DMS 273 (cell line): ENCODE results near the gene MID1.
A peak's percentile ranks its signal among the peaks of the same experiment; 100 is the strongest.

Source experiments
- DNase-seq: peaks from one replicate; lab custom pipeline; 2025; ENCODE audit not compliant: unreplicated experiment; lab: John Stamatoyannopoulos, UW

Gene MID1

DNA sequence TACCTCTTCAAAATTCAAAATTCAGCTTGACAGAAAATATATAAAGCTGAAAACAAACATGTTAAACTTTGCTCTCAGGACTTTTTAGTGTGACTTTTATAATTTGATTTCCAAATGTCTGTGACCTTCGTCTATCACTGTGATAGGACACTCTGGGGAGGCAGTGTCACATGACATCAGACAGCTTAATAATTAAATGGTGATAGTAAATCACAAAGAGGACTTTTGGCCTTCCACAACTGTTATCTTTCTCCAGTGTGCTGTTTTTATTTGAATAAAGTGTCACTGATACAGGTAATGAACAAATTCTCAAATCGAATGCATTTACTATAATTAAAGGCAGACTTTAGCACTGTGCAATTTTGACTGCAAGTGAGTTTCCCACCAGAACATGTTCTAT lies 83.1 kb downstream of the MID1 start:
- no peak for DNase-seq

DNA sequence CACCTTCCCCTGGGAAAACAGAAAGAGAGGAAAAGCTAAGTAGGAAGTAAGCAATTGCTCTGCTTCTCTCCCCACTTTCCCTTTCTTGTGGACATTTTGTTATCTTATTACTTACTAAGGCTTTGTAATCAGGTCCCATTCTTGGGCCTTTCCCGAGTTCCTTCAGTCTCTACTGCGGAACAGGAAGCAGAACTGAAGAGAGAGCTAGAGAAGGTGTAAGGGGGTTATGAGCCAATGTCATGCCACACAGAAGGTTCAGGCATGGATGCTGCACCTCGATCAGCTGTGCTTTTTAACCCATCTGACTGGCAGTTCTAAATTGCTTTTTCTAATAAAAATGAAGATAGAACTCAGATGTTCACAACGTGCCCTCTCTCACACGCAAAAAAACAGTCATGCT lies 83.6 kb downstream of the MID1 start:
- no peak for DNase-seq

DNA sequence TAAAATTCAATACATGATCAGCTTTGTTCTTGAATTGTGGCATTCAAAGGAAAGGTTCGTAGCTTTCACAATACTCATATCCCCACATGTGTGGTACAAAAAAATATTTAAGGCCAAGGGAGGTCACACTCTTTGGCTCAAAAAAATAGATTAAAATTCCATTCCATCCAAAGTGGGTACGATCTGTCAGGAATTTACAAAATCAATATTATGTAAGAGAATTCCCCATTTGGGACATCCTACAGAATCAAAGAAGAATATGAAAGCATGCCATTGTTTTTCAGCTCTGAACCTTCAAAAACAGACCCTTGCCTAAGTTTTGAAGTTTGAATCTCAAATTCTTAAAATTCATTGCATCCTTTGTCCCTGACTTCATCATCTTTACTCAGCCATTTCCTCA lies 85.8 kb downstream of the MID1 start:
- no peak for DNase-seq

DNA sequence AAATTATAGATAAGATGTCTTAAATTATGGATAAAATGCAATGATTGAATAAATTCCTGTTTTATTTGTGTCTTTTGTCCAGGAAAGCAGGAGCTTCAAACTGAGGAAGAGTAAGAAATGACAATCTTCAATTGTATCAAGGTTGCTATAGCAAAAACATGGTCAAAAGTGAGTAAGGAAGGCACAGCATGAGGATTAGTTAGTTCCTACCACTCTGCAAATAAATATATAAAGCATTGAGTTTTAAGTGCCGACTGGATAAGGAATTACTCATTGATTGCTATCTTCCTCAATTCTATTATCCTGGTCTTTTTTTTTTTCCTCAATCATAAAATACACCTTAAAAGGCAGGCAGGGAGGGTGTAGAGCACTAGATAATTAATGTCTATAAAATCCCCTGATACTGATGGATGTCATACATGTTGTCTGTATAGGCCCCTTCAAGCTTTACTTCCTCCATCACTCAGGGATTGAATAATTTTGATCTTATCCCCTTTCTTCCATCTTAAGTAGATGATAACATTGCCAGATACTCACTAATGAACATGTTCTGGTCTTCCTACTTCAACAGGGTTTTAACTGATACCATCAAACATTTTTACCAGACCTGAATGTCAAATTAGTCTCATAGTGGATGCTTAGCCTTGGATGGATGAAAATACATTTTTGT lies 86.6 kb downstream of the MID1 start:
- no peak for DNase-seq

DNA sequence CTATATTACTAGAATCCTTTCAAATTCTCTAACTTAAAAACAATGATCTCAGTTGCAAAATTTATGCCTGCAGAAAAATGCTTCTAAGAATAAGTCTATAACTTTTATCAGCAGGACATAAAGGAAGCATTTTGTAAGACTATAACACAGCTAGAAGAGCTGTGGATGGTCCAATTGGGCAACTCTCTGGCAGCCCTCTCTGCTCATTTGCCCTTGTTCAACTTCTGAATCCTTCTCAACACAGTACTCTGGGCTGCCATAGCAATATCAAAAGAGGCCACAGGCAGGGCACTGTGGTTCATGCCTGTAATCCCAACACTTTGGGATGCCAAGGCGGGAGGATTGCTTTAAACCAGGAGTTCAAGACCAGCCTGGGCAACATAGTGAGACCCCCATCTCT lies 88.5 kb downstream of the MID1 start:
- no peak for DNase-seq

DNA sequence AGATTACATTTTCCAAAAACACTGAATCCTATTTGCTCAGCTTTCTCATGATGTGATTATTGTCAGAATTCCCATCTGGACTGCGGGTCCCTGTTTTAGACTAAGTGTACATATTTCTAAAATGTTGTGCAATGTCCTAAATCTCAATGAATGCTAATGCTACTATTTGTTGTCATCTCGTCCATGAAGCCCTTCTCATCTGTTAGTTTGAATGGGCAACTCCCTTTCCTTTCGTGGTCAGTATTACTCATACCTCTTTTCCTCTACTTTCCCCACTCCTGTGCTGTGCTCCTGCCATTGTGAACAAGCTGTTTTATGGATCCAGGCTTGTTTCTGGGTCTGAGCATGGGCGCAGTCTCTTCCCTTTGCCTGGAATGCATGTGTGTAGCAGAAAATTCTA lies 91.0 kb downstream of the MID1 start:
- no peak for DNase-seq

DNA sequence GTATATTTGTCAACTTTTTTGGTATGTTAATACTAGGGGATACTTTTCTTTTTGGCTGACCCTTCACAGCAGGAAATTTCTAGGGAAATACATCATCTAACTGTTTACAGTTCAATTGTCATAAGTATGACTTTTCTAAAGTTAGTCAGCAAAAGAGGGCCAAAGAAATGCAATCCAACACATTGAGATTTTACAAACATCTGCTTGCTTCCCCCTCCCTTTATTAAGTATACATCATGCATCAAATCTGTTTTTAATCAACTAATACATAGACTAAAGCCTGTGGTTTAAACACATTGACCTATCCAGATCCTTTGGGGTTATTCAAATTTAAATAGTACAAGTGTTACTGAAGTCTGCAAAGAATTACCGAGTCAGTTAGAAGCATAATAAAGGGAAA lies 93.9 kb downstream of the MID1 start:
- DNase-seq, result no peak

DNA sequence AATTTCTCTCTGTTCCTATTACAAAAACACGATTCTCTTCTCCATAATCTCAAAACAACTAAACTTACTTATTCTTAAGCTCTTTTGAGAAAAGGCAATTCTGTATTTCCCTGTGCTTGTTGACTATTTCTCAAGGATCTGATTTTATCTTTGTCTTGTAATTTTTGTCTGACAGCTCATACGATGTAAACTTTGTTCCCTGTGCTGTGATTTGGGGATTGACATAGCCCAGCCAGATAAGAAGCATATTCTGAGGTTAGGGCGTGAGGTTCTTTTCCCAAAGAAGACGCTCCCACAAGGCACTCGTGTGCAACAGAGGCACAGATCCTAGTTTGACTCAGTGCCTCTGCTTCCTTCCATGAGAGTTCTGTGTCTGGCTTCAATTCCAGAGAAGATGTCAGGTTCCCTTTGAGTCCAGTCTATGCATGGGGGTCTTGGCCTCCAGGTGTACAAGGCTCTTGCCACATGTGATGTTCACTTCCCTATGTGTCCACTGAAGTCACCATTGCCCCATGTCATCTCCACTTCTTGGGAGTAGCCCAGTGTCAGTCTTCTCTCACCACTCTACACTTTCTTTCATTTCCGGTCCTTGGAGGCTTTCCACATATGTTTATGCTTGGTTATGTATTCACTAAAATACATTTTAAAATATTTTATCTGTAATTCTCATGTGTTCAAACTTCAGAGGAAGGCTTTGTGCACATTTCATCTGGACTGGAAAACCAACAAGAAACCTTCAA lies 94.8 kb downstream of the MID1 start:
- DNase-seq, result no peak

DNA sequence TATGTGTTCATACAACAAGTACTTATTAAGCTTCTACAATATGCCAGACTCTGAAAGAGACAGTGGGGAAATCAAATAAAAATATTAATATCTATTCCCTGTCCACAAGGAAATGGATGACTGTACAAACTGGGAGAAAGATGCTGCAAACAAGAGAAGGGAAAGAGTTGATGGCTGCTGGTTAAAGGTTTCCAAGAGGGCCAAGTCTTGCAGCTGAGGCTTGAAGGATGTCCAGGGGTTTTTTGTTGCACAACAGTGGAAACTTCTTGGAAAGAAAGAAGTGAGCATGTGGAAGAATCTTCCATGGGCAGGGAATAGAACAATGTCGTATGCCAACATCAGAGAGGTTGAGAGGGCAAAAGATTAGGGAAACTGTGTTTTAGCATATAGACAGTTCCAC lies 95.8 kb downstream of the MID1 start:
- DNase-seq, result no peak

DNA sequence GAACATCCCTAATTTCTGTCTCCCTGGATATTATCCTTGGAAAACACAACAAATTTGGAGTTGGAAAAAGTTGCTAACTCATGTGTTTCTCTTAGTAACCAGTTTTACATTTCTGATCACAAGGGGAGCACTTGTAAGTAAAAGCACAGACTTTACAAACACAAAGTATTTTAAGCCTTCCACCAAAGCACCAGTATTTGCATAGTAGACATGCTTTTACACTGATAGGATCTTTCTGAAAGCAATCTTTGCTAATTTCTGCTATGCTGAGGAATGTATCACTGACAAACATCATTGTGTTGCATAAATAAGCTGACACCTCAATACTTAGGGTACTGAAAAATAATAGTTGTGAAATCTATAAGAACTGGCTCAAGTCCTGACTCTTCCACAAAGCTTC lies 100.6 kb downstream of the MID1 start:
- no peak for DNase-seq

DNA sequence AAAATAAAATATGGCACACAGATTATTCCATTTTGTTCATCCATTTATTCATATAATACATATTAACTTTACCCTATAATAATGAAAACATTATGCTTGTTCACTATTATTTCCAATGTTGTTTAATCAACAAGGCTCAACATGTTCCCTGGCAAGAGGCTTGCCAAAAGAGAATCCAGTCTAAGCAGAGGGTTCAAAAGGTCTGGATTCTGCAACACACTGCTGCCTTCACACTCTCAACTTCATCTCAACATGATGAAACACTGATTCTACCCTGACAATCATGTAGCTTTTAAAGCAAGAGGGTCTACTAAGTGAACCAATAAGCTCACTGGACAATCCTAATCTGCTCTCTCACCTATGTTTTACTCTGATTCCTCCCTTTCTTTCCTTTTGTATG lies 101.1 kb downstream of the MID1 start:
- no peak for DNase-seq

DNA sequence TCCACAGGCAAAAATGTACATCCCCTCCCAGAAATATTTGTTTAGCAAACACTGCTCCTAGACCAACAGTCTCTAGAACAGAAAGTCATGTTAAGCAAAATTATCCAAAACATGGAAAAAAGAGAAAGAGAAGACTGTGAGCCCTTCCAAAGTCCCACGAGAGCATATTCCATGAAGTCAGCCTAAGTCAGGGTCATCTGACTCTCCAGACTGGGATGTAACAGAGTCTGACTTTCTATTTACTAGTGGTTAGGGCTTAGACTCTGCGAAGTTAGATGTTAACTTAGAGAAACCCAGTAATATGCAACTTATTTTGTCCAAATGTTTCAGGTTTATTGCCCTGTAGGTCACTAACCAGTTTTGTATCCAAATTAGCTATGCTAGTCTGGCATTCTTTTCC lies 102.3 kb downstream of the MID1 start:
- no peak for DNase-seq

DNA sequence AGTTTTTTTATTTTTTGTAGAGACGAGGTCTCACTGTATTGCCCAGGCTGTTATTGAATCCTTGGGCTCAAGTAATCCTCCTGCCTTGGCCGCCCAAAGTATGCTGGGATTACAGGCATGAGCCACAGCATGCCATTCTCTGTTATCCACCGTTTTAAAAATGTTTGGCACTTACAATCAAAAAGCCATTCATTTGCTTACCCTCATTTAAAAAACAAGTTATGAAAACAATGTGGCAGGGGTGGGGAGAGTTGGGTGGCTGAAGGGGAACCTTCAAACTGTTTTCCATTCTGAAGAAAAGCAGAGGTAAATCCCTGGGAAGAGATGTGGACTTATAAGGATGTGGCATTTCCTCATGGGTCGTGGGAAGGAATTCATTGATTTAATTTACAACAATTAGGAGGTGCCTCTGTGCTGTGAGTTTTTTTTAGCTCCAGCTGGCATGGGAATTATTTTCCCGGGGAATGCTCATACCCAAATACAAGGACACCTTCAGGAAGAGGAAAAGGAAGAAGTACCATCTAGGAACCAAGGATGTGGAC lies 103.5 kb downstream of the MID1 start:
- DNase-seq, result no peak

DNA sequence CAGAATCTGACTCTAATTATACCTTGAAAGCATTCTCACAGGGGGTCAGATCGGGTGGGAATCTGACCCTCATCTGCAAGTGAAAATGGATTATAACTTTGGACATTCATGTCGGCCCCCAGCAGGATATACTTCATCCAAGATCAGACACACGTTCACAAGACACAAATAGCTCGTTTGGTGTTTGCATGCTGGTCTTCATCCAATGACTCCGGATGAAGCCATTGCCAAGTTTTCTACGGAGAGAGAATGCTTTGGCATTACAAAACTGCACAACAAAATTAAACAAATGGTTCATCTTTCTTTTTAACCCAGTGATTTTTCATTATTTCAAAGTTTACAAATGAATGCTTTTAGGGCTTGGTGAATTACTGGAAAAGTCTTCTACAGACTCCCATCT lies 105.5 kb downstream of the MID1 start:
- no peak for DNase-seq

DNA sequence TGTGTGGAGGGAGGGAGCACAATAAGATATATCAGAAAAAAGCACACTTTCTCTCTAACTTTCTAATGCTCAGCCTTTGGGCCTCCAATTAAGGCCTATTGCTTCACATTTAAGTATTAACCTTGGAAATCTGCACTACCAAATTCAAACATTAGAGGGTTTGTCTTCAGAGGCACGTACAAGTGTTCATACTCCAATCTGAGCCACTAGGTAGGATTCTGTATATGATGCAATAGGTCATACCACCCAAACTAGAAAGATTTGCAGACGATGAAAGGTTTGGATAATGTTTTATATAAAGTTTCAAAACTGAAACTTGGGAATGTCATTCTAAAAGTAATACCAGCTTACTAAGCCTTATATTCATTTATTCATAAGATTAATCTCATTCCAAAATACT lies 106.4 kb downstream of the MID1 start:
- peak; percentile 36 for DNase-seq

DNA sequence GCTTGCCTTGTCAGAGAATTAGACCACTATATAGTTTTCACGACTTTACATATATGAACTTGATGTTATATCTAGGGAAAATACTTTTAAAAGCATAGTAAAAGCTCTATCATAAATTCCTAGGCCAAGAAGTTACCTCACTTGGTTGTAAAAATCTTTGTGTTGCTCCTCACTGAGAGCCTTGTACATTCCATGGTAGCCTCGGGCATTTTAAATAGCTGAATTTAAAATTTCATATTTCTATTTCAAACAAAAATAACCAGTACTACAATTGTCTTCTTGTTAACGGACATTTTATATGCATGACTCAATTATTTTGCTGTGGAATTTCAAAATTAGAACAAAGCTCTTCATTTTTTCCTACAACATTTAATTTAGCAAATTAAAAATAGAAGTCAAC lies 107.6 kb downstream of the MID1 start:
- DNase-seq, result no peak

DNA sequence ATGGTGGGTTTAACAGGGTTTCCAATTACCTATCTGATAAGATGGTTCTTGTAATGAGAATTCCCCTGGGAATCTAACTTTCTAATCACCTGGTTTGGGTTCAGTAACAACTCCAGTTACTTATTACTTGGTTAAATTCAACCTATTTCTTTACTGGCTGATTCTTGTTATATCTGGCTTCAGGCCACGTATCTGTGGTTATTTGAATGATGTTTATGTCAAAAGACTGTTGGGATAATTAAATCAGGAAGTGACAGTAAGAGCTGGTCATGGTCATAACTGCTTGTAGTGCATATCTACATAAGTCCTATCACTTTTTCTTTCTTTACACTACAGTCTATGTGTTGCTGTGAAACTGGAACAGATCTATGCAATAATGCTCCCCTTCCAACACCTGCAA lies 108.1 kb downstream of the MID1 start:
- DNase-seq, result no peak

DNA sequence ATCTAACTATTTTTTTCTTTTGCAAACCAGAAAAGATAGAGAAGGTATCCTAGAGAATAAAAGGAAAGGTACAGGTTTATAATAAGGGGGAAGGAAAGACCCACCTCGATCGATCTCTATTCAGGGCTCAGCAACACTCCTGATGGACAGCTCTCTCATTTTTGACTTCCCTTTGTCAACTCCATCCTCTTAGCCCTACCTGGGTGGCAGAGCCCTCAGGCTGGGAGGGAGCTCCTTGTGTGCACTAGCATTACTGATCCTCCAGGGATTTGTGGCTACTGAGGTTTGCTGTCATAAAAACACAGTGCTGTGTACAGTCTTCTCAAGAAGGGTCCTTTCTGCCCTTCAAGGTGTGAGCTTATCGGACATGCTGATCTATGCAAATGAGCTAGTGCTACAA lies 111.0 kb downstream of the MID1 start:
- DNase-seq, result no peak

DNA sequence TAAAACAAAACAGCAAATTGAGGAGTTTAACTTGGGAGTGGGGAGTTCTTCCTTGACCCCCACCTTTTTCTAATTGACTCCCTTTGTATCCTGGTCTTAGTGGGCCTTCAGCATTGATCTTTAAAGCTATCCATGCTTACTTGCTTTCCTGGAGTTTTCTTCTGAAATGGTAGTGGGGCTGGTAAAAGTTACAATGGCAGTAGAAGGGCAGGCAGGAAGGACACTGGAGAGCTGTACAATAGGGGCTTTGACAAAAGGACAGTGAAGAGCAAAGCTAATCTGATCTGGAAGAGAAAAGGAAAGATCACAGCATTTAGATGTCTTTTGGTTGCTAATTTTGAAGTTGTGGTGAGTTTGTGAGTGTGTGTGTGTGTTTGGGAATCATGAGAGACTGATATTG lies 111.5 kb downstream of the MID1 start:
- DNase-seq, result no peak

DNA sequence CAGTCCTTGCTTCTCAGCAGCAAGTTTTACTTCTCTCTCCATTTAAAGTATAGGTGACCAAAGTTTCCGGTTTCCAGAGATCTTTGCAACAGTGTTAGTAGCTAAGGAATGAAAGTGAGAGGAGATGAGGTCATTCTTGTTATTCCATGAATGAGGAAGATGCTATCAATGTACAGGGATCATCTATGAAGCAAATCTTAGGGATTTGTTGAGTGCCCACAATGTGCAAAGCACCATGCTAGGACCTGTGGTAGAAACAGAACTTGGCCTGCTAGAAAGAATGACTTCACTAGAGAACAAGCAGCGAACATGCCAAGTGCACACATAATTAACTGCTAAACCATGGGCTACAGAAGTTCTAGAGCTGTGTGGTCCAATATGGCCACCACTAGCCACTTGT lies 112.5 kb downstream of the MID1 start:
- DNase-seq, result no peak

DNA sequence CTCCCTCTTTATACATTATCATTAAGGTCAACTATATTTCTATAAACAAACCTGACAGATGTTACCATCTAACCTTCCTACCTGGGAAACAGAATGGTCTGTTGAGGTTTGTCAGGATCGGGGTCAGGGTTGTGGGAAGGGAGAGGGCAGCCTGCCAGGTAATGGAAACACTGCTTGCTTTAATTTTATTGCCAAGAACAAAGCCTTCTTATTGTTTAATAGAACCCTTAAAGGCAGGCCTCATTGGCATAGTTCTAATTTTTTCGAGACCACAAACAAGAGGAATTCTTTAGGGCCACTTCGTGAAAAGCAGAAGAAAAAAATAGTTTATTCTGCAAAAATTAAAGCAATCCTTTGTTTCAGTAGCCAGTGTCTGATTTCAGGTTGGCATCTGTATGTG lies 113.2 kb downstream of the MID1 start:
- no peak for DNase-seq

DNA sequence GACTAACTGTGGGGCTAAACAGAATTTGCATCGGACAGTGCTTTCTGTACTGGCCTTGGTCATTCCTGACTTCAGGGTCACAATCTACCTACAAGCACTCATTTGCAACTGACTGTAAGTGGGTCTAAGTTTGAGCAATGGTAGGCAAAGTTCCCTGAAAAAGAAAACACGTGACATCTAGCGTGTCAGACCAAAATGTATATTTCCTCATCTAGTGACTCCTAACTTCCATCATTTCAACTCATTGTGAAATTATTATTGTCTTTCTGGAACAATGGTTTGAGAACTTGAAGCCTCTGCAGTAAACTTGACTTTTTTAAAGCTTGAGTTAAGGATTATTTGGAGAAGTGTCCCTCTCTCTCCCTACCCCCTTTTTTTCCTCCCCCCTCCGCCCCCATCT lies 113.6 kb downstream of the MID1 start:
- DNase-seq, result no peak

DNA sequence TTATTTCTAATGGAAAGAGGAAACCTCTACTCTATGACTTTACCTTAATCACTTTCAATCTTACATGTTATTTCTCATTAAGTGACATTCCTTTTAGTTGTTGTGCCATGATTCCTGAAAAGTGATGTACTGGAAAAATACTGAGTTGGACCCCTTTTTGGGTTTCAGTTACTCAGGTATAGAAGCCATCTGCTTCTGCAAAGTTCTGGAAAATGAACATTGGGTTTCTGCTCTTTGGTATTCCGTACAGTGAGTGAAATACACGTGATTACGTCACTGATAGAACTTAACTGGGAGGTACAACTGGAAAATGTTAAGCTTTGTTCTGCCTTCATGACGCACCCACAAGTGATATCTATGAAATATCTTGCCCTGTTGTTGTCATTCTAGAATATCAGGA lies 114.7 kb downstream of the MID1 start:
- no peak for DNase-seq
